ENCODE data around the gene TACC2. TPM values are rescaled to one million over a fixed set of nuclear protein-coding genes. Genes with fewer than 3 reads are reported as not detected.

The TACC2 gene
- total RNA-seq, 6 experiments from 2014 or later = 16.2 to 21.1 (median 18.8) TPM

DNA sequence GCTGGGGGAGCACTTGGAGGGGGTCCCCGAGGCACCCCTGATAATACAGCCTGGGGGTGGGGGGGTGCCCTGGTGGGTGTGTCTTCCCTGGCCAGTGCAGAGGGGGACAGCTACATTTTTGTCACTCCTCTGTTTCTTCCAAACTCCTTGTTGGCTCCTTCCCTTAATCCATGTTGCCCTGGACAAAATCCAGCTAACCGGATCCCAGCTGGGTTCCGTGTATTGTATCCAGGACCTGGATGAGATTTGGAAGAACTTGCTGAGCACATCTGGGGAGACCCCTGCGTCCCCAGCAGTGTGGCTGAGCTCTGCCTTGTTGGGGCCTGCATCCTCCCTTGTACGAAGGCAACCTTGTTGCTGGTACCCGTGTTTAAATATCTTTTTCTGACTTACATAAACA, 195.3 kb downstream of the TACC2 start:
- ATAC-seq (no peak), DNase-seq (no peak)
- Histone ChIP-seq H3K27me3 (no peaks in the 10 kb centered on the region), H3K9me3 (no peaks in the 10 kb centered on the region), H3K4me3 (no peak overlapping the region), H3K36me3 (no peaks in the 10 kb centered on the region), H3K4me1 (peaks cover 0 to 8% (median 2%) of the 10 kb centered on the region in 4 donors), H3K27ac (peak overlapping the region in 1 of 3 donors; percentile 76)
- intact Hi-C loops (cut with DNase I) = no loop called here
- WGBS (ENCODE audit: insufficient coverage, low coverage, low lambda C conversion rate, missing lambda C conversion rate) = no CpG with 5 or more reads among the region's 6 CpGs
- TF ChIP-seq, protein P1, sequence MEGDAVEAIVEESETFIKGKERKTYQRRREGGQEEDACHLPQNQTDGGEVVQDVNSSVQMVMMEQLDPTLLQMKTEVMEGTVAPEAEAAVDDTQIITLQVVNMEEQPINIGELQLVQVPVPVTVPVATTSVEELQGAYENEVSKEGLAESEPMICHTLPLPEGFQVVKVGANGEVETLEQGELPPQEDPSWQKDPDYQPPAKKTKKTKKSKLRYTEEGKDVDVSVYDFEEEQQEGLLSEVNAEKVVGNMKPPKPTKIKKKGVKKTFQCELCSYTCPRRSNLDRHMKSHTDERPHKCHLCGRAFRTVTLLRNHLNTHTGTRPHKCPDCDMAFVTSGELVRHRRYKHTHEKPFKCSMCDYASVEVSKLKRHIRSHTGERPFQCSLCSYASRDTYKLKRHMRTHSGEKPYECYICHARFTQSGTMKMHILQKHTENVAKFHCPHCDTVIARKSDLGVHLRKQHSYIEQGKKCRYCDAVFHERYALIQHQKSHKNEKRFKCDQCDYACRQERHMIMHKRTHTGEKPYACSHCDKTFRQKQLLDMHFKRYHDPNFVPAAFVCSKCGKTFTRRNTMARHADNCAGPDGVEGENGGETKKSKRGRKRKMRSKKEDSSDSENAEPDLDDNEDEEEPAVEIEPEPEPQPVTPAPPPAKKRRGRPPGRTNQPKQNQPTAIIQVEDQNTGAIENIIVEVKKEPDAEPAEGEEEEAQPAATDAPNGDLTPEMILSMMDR (IDR thresholded peaks at IDR 0.05) = no peak
- no peak for TF ChIP-seq POLR2A (IDR thresholded peaks at IDR 0.05)

DNA sequence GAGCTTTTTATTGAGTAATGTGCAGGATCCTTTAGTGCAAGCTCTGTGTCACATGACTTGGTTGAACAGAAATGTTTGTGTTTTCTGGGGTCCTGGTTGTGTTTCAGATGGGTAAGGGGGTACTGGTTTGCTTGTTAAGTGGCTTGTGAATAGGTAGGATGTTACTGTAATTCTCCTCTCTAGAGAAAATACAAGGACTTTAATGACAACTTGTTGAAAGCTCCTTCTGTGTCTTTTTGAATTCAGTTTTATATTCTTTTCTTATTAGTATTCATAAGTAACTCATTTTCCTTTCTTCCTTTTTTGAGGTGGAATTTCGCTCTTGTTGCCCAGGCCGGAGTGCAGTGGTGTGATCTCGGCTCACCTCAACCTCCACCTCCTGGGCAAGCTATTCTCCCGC, 196.7 kb downstream of the TACC2 start:
- H3K27me3 ChIP-seq = no peaks in the 10 kb centered on the region
- ATAC-seq (no peak), DNase-seq (no peak)
- WGBS (ENCODE audit: insufficient coverage, low coverage, low lambda C conversion rate, missing lambda C conversion rate) = 100% methylated on average over 4 of the region's 4 CpGs
- no peak overlapping the region for H3K4me3 ChIP-seq
- no peak for TF ChIP-seq POLR2A (IDR thresholded peaks at IDR 0.05)
- TF ChIP-seq, protein P1 (IDR thresholded peaks at IDR 0.05) = no peak
- H3K9me3 ChIP-seq = no peaks in the 10 kb centered on the region
- no peaks in the 10 kb centered on the region for H3K36me3 ChIP-seq
- intact Hi-C loops (cut with DNase I) = no loop called here
- H3K27ac ChIP-seq = no peak overlapping the region
- H3K4me1 ChIP-seq = peaks cover 0 to 8% (median 2%) of the 10 kb centered on the region in 4 donors

DNA sequence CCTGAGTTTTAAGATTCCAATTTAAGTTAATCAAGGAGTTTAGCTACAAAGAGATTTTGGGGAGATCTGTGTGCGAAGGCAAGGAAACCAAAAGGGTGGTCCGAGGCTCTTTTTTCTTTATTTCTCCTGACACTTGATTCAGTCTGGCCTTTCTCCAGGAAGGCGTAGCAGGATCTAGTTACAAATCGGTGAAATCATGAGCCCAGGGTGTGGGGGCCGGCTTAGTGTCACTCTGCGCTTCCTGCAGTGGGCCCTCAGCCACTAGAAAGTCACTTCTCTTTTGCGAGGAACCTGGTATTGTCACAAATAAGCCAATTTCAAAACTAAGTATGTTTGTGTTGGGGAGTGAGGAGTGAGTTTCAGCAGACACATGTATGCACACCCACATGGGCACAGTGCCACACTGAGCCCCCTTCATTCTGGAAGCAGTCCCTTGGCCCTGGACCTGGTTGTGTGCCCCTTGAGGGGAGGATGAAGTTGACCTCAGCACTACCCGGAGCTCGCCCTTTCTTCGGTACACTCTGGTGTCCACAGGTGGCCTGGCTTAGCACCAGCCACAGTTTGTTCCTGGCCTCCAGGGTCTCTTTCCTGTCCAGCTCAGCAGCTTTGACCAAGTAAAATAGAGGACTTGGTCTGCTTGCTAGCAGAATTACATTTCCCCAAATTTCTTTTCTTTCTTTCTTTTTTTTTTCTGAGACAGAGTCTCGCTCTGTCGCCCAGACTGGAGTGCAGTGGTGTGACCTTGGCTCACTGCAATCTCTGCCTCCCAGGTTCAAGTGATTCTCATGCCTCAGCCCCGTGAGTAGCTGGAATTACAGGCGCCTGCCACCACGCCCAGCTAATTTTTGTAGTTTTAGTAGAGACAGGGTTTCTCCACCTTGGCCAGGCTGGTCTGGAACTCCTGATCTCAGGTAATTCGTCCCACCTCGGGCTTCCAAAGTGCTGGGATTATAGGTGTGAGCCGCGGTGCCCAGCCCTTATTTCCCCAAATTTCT, 198.2 kb downstream of the TACC2 start:
- DNase-seq (no peak), ATAC-seq (no peak)
- Histone ChIP-seq H3K4me1 (peaks cover 0 to 8% (median 2%) of the 10 kb centered on the region in 4 donors), H3K4me3 (no peak overlapping the region), H3K27me3 (no peaks in the 10 kb centered on the region), H3K36me3 (no peaks in the 10 kb centered on the region), H3K9me3 (no peaks in the 10 kb centered on the region), H3K27ac (no peak overlapping the region)
- WGBS (ENCODE audit: insufficient coverage, low coverage, low lambda C conversion rate, missing lambda C conversion rate) = 79% methylated on average over 19 of the region's 19 CpGs
- intact Hi-C loops (cut with DNase I) = no loop called here
- TF ChIP-seq POLR2A (IDR thresholded peaks at IDR 0.05) = no peak
- TF ChIP-seq, protein P1 (IDR thresholded peaks at IDR 0.05) = no peak

DNA sequence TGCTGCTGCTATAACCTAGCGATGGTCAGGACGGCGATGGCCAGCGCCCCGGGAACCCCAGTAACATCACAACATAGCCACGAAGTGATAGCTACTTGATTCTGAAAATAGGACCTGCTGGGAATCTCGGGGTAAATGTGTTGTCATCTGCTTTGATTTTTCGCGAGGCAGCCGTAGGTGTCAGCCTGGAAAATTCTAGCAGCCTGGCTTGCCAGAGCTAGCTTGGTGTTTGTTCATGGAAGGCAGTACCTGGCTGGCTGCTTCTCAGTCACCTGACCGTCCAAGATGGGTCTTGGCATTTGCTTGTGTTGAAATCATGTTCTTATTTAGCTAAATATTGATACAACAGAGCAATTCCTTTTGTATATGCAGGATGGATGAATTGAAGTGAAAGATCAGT, 199.7 kb downstream of the TACC2 start:
- no peak overlapping the region for H3K27ac ChIP-seq
- H3K4me1 ChIP-seq = peaks cover 0 to 3% (median 0%) of the 10 kb centered on the region in 4 donors
- DNase-seq = no peak
- WGBS (ENCODE audit: insufficient coverage, low coverage, low lambda C conversion rate, missing lambda C conversion rate) = 76% methylated on average over 11 of the region's 11 CpGs
- ATAC-seq = peak in 2 of 4 donors; percentile 55 to 72
- intact Hi-C loops (cut with DNase I) = no loop called here
- TF ChIP-seq, protein P1 (IDR thresholded peaks at IDR 0.05) = no peak
- TF ChIP-seq POLR2A (IDR thresholded peaks at IDR 0.05) = no peak
- H3K36me3 ChIP-seq = no peaks in the 10 kb centered on the region
- no peaks in the 10 kb centered on the region for H3K9me3 ChIP-seq
- no peak overlapping the region for H3K4me3 ChIP-seq
- H3K27me3 ChIP-seq = no peaks in the 10 kb centered on the region
